Adrenal gland (tissue), 12 donors: ENCODE measurements around the gene TAS2R9. TPM values are rescaled to one million over a fixed set of nuclear protein-coding genes. Genes with fewer than 3 reads are reported as not detected.

ENCODE experiments used
- DNase-seq, 7 donors: peaks; one replicate each; pipeline ENCODE4 v3.0.0-alpha.2; 2019 to 2020
- H3K27ac ChIP-seq, 5 donors: fragments of 200-600 bp; sonication (generic) in 4 of 5; 1 replicate in 3 of 5; 2 replicates in 2 of 5; pipeline versions ENCODE4 v1.5.1 to v1.8.0; 2016 to 2020; ENCODE audit warnings: mild to moderate bottlenecking in 1 of 5
- H3K27me3 ChIP-seq: fragments of 200-600 bp; 2 replicates; pipeline ENCODE4 v1.8.0; 2021
- H3K36me3 ChIP-seq, 2 donors: fragments of 200-600 bp; replicated peaks in 1 of 2; 1 replicate in 1 of 2; 2 replicates in 1 of 2; pipeline versions ENCODE4 v1.5.1 to v1.8.0; 2018 to 2022
- H3K4me1 ChIP-seq, 2 donors: fragments of 200-600 bp; replicated peaks in 1 of 2; 1 replicate in 1 of 2; 2 replicates in 1 of 2; pipeline versions ENCODE4 v1.5.1 to v1.8.0; 2018 to 2021
- H3K4me3 ChIP-seq, 4 donors: fragments of 200-600 bp; sonication (generic) in 3 of 4; one replicate each; pipeline ENCODE4 v1.5.1; 2016 to 2018
- H3K9me3 ChIP-seq, 3 donors: fragments of 200-600 bp; sonication (generic) in 1 of 3; replicated peaks in 1 of 3; 1 replicate in 2 of 3; 2 replicates in 1 of 3; pipeline versions ENCODE4 v1.5.1 to v1.8.0; 2016 to 2021
- CTCF ChIP-seq, 6 experiments: fragments of 450-650 bp in 4 of 6; fragments of 200-600 bp in 2 of 6; sonication (generic) in 1 of 6; IDR thresholded peaks; 1 replicate in 5 of 6; 2 replicates in 1 of 6; pipeline versions ENCODE4 v1.5.1 to v1.8.0; 2016 to 2021; ENCODE audit warnings: antibody characterized with exemption in 6 of 6, mild to moderate bottlenecking in 2 of 6, moderate library complexity in 1 of 6
- POLR2A ChIP-seq, 2 donors: fragments of 450-650 bp; IDR thresholded peaks; one replicate each; pipeline ENCODE4 v1.6.1; 2017; ENCODE audit warnings: antibody characterized with exemption in 2 of 2, mild to moderate bottlenecking in 2 of 2, moderate library complexity in 1 of 2
- WGBS, 4 donors: extraction: QIAGEN DNeasy Blood & Tissue Kit in 2 of 4; methylation state at CpG; one replicate each; pipeline versions ENCODE4 v1.1.5 to v1.1.7; 2013 to 2017; 5-methylcytosine and 5-hydroxymethylcytosine counted together
- intact Hi-C, 2 donors: fragments of 100-400 bp; cut with DNase I; formaldehyde crosslinking; loops; one replicate each; pipeline versions ENCODE4 v1.14.1 to v1.15.0; 2022 to 2023
- polyA plus RNA-seq, 3 donors: library from polyadenylated mRNA; stranded (reverse); fragments of 200-250 nt in 2 of 3; fragments of 350-450 nt in 1 of 3; fragmentation: Illumina TruSeq in 1 of 3; extraction: RNeasy Lipid Tissue Mini Kit (QIAGEN cat#74804) in 1 of 3; gene quantifications; one replicate each; pipeline ENCODE4 v1.2.3, GENCODE V29; 2013 to 2014
- small RNA-seq, 2 donors: library from RNA; depleted of rRNA; stranded (forward); fragments of <200 nt; gene quantifications; one replicate each; pipeline ENCODE3, GENCODE V24; 2016
- total RNA-seq, 9 donors: library from RNA; depleted of rRNA in 4 of 9; stranded (reverse); fragments of >200 nt in 4 of 9; fragments of 120-200 nt in 1 of 9; fragmentation: NEBNext Ultra II Directional in 1 of 9; extraction: Animal tissue kit (Norgen Biotek cat#: 25700) in 1 of 9; gene quantifications; one replicate each; pipeline versions ENCODE4 v1.1.0 to v1.2.4, GENCODE V29; 2013 to 2023
- donor health status: healthy with polysubstance abuse.
- donor health status: Bipolar disorder and iron deficiency.
- donor health status: DM: yes; HTN: yes; CAD: no.
- donor health status: DM: no; HTN: no; CAD: no.
- donor health status: DM: no; HTN: no; CAD: no.
- donor health status: DM: yes; HTN: yes; CAD: no.

The TAS2R9 gene
- total and polyA plus RNA-seq, 12 donors = 0.10 to 0.94 TPM; not detected in 10

GRCh38 chr12:10779103-10779502 is 30.9 kb downstream of the TAS2R9 start:
- no peak for TF ChIP-seq CTCF (IDR thresholded peaks at IDR 0.05)
- no peak for TF ChIP-seq POLR2A (IDR thresholded peaks at IDR 0.05)
- Histone ChIP-seq H3K27ac (no peak overlapping the region), H3K9me3 (no peaks in the 10 kb centered on the region), H3K27me3 (no peaks in the 10 kb centered on the region), H3K36me3 (no peaks in the 10 kb centered on the region), H3K4me3 (no peak overlapping the region), H3K4me1 (no peaks in the 10 kb centered on the region)
- 90 to 96% (median 91%) methylated on average over 2 of the region's 2 CpGs for WGBS, 4 donors
- no peak for DNase-seq
- intact Hi-C loops = loop anchor here in 1 of 2 donors (10.0 kb wide), 1 partner anchor 436 kb away; no protein-coding TSS in a partner anchor

GRCh38 chr12:10771132-10771733 is 38.7 kb downstream of the TAS2R9 start:
- peaks cover 16% of the 10 kb centered on the region for H3K27me3 ChIP-seq
- 0% methylated on average over 1 of the region's 1 CpG for WGBS, 4 donors
- TF ChIP-seq CTCF (IDR thresholded peaks at IDR 0.05) = peak; percentile 55 to 95 (median 82)
- TF ChIP-seq POLR2A (IDR thresholded peaks at IDR 0.05) = no peak

GRCh38 chr12:10759657-10760056 is 50.3 kb downstream of the TAS2R9 start:
- Histone ChIP-seq H3K36me3 (no peaks in the 10 kb centered on the region), H3K27ac (no peak overlapping the region), H3K27me3 (peaks cover 18% of the 10 kb centered on the region), H3K9me3 (no peaks in the 10 kb centered on the region), H3K4me1 (no peaks in the 10 kb centered on the region), H3K4me3 (no peak overlapping the region)
- TF ChIP-seq CTCF (IDR thresholded peaks at IDR 0.05) = no peak
- intact Hi-C loops = no loop called here
- 23 to 36% (median 26%) methylated on average over 2 of the region's 2 CpGs for WGBS, 4 donors
- DNase-seq = no peak

More at GRCh38 chr12:10771132-10771733, 38.7 kb downstream of the TAS2R9 start:
- Histone ChIP-seq H3K9me3 (no peaks in the 10 kb centered on the region), H3K4me3 (no peak overlapping the region), H3K27ac (no peak overlapping the region), H3K4me1 (no peaks in the 10 kb centered on the region), H3K36me3 (no peaks in the 10 kb centered on the region)
- DNase-seq = no peak
- intact Hi-C loops = loop anchor here (5.0 to 10.0 kb wide), 3 partner anchors 426 to 716 kb away; no protein-coding TSS in a partner anchor

Small RNA genes lying within 50 kb of the gene (small RNA-seq; reads per million reads assigned to genes)
- gene PRR4 = 0 reads per million in 2 donors

Other genes starting within 250 kb of the TAS2R9 start
- 10 to 100 TPM in 8 of 9 donors, 1 to 10 TPM in 1; 4.4 to 23.3 (median 17.5) TPM for gene MAGOHB, start 196.6 kb downstream of the TAS2R9 start, total RNA-seq
- gene MAGOHB, start 196.6 kb downstream of the TAS2R9 start, polyA plus RNA-seq = 10 to 100 TPM; 20.7 to 38.7 (median 30.0) TPM
- gene STYK1, start 136.1 kb downstream of the TAS2R9 start, total RNA-seq = not detected
- under 1 TPM; 0.08 to 0.13 (median 0.10) TPM for gene STYK1, start 136.1 kb downstream of the TAS2R9 start, polyA plus RNA-seq
- 100 to 1,000 TPM in 8 of 9 donors, 10 to 100 TPM in 1; 72.6 to 294 (median 154) TPM for gene YBX3, start 86.8 kb downstream of the TAS2R9 start, total RNA-seq
- 100 to 1,000 TPM; 113 to 336 (median 255) TPM for gene YBX3, start 86.8 kb downstream of the TAS2R9 start, polyA plus RNA-seq
- gene TAS2R7, start 7.5 kb downstream of the TAS2R9 start, total RNA-seq = under 1 TPM in 1 of 9 donors, not detected in 8; 0.22 TPM
- gene TAS2R7, start 7.5 kb downstream of the TAS2R9 start, polyA plus RNA-seq = not detected
- under 1 TPM in 4 of 9 donors, not detected in 5; 0.18 to 0.91 (median 0.33) TPM for gene TAS2R8, start 2.9 kb downstream of the TAS2R9 start, total RNA-seq
- under 1 TPM in 1 of 3 donors, not detected in 2; 0.24 TPM for gene TAS2R8, start 2.9 kb downstream of the TAS2R9 start, polyA plus RNA-seq
- 1 to 10 TPM in 3 of 9 donors, under 1 TPM in 6; 0.41 to 6.6 (median 0.81) TPM for gene TAS2R10, start 16.2 kb upstream of the TAS2R9 start, total RNA-seq
- gene TAS2R10, start 16.2 kb upstream of the TAS2R9 start, polyA plus RNA-seq = under 1 TPM; 0.40 to 0.97 (median 0.44) TPM
- 10 to 100 TPM in 1 of 9 donors, 1 to 10 TPM in 6, not detected in 2; 1.7 to 19.0 (median 3.4) TPM for gene PRR4, start 39.3 kb upstream of the TAS2R9 start, total RNA-seq
- 10 to 100 TPM in 2 of 3 donors, 1 to 10 TPM in 1; 7.7 to 36.7 (median 14.9) TPM for gene PRR4, start 39.3 kb upstream of the TAS2R9 start, polyA plus RNA-seq
- 10 to 100 TPM in 8 of 9 donors, 1 to 10 TPM in 1; 7.9 to 81.4 (median 20.4) TPM for gene PRH1, start 74.1 kb upstream of the TAS2R9 start, total RNA-seq
- 10 to 100 TPM in 1 of 3 donors, 1 to 10 TPM in 2; 4.3 to 14.7 (median 4.9) TPM for gene PRH1, start 74.1 kb upstream of the TAS2R9 start, polyA plus RNA-seq
- 10 to 100 TPM in 1 of 9 donors, 1 to 10 TPM in 7, under 1 TPM in 1; 0.79 to 16.4 (median 1.6) TPM for gene TAS2R13, start 99.4 kb upstream of the TAS2R9 start, total RNA-seq
- under 1 TPM in 1 of 3 donors, not detected in 2; 0.03 TPM for gene TAS2R13, start 99.4 kb upstream of the TAS2R9 start, polyA plus RNA-seq
- under 1 TPM in 1 of 9 donors, not detected in 8; 0.22 TPM for gene PRH2, start 119.1 kb upstream of the TAS2R9 start, total RNA-seq
- 1 to 10 TPM in 2 of 3 donors, not detected in 1; 1.0 to 1.6 TPM for gene PRH2, start 119.1 kb upstream of the TAS2R9 start, polyA plus RNA-seq
- gene TAS2R14, start 129.1 kb upstream of the TAS2R9 start, total RNA-seq = 10 to 100 TPM in 3 of 9 donors, 1 to 10 TPM in 6; 1.1 to 16.3 (median 3.0) TPM
- 1 to 10 TPM in 2 of 3 donors, under 1 TPM in 1; 0.80 to 2.0 (median 1.6) TPM for gene TAS2R14, start 129.1 kb upstream of the TAS2R9 start, polyA plus RNA-seq
- gene TAS2R50, start 176.7 kb upstream of the TAS2R9 start, total RNA-seq = 10 to 100 TPM in 1 of 9 donors, 1 to 10 TPM in 7, under 1 TPM in 1; 0.54 to 12.0 (median 1.5) TPM
- gene TAS2R50, start 176.7 kb upstream of the TAS2R9 start, polyA plus RNA-seq = not detected
- gene TAS2R20, start 188.1 kb upstream of the TAS2R9 start, total RNA-seq = 10 to 100 TPM in 1 of 9 donors, 1 to 10 TPM in 6, under 1 TPM in 2; 0.69 to 10.5 (median 2.0) TPM
- gene TAS2R20, start 188.1 kb upstream of the TAS2R9 start, polyA plus RNA-seq = under 1 TPM; 0.17 to 0.42 (median 0.24) TPM
- gene TAS2R19, start 212.5 kb upstream of the TAS2R9 start, total RNA-seq = 10 to 100 TPM in 1 of 9 donors, 1 to 10 TPM in 6, under 1 TPM in 1, not detected in 1; 0.41 to 18.9 (median 3.9) TPM
- under 1 TPM in 2 of 3 donors, not detected in 1; 0.48 to 0.54 TPM for gene TAS2R19, start 212.5 kb upstream of the TAS2R9 start, polyA plus RNA-seq
- 10 to 100 TPM in 2 of 9 donors, 1 to 10 TPM in 6, not detected in 1; 1.5 to 28.5 (median 3.9) TPM for gene TAS2R31, start 221.2 kb upstream of the TAS2R9 start, total RNA-seq
- under 1 TPM; 0.20 to 0.24 (median 0.20) TPM for gene TAS2R31, start 221.2 kb upstream of the TAS2R9 start, polyA plus RNA-seq